SKM-1 treated with dmso at 0.1 percent for 144 hours (cell line): ENCODE measurements around the gene TFAP2E.
"Not testable (repeated sequence)": the region's sequence is repeated elsewhere in the genome, so short reads cannot be mapped to it uniquely, and the experiment has no call there.

ENCODE experiments used
- DNase-seq: peaks from one replicate; lab custom pipeline; 2025; ENCODE audit not compliant: unreplicated experiment; lab: John Stamatoyannopoulos, UW

The TFAP2E gene

GRCh38 chr1:35572296-35572695, 818 bp upstream of the TFAP2E start:
- DNase-seq: no peak

DNA sequence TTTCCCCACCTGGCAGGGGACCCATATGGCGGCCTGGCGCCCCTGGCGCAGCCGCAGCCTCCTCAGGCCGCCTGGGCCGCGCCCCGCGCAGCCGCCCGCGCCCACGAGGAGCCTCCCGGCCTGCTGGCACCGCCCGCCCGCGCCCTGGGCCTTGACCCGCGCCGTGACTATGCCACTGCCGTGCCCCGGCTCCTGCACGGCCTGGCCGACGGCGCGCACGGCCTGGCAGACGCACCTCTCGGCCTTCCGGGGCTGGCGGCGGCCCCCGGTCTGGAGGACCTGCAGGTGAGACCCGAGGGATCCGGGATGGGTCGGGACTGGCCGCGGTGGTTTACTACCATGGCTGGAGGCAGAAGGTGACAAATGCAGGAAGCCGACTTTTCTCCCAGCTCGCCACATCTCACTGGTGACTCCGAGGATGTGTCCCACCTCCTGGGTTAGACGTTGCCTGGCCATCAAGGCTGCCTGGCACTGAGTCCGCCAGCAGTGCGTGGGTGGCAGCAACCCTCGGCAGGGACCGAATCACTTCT, 1.1 kb downstream of the TFAP2E start:
- DNase-seq: no peak

- no peak for DNase-seq
These were observed 1.7 kb downstream of the TFAP2E start for GRCh38 chr1:35574655-35575415.

- no peak for DNase-seq
These were observed 2.4 kb downstream of the TFAP2E start for GRCh38 chr1:35575416-35575958.

DNA sequence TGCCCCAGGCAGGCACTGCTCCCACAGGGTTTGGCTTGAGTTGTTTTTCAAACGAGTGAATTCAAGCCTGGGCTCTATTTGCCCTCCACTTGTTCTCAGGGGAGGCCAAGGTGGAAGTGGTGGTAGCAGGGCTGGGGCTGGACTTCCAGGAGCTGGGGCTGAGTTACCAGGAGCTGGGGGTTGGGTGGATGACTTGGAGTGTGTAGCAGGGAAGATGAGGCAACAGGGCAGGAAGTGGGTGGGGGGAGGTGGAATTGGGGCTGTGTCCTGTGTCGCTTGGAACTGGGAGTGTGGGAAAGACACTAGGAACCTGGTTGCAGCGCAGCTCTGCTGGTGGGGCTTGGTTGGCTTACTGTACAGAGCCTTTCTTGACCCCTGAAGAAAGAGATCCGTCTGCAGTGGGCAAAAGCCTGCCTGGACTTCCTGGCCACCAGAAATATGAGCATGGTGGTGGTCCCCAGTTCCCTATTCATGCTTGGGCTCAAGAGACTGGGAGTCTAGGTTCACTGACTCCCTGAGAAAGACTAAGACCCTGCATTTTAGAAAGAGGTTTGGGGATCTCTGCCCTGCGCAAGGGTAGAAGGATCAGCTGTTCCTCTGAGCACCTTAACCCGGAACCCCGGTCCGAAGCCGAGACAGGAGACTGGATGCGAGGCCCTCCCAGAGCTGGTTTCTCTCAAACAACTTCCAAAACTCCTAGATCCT, 3.1 kb downstream of the TFAP2E start:
- peak; percentile 65 for DNase-seq

- not testable (repeated sequence) for DNase-seq
These were observed 3.6 kb downstream of the TFAP2E start for GRCh38 chr1:35576766-35577070.

- DNase-seq: peak; percentile 75
These were observed 4.2 kb downstream of the TFAP2E start for GRCh38 chr1:35577071-35577998.

- no peak for DNase-seq
These were observed 7.9 kb downstream of the TFAP2E start for GRCh38 chr1:35580949-35581388.

DNA sequence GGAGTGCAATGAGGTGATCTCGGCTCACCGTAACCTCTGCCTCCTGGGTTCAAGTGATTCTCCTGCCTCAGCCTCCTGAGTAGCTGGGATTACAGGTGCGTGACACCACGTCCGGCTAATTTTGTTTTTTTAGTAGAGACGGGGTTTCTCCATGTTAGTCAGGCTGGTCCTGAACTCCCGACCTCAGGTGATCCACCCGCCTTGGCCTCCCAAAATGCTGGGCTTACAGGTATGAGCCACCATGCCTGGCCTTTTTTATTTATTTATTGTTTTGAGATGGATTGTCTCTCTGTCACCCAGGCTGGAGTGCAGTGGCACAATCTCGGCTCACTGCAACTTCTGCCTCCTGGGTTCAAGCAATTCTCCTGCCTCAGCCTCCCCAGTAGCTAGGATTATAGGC, 8.5 kb downstream of the TFAP2E start:
- DNase-seq: not testable (repeated sequence)

DNA sequence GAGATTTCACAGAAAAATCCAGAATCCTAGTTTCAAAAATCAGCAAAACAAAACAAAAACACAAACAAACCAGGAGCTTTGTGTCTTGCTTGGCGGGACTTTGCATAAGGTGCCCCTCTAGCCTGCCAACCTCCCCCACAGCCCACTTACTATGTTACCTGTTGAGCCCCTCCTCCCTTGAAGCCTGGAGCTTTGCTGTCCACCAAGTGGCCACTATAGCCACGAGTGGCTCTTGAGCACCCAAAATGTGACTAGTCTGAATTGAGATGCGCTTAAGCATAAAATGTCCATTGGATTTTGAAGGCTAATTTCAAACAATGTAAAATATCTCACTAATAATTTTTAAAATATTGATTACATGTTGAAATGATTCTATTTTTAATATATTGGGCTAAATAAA, 12.2 kb downstream of the TFAP2E start:
- DNase-seq: no peak

GRCh38 chr1:35585805-35586204, 12.7 kb downstream of the TFAP2E start:
- not testable (repeated sequence) for DNase-seq

DNA sequence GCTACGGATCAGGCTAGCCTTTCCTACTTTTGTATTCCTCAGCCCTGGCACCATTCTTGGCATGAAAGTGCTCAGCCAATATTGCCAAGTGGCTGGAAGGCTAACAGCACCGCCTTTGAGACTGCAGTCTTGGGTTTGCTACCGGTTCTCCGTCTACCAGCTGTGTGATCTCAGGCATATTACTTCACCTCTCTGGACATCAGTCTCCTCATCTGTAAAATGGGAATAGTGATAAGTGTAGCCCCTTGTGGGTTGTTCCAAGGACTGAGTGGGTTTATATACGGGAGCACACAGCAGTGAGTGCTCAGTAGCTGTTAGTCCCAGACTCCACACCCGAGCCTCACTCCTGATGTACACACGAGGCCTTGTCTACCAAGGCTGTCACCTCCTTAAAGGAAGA, 13.7 kb downstream of the TFAP2E start:
- DNase-seq: no peak

DNA sequence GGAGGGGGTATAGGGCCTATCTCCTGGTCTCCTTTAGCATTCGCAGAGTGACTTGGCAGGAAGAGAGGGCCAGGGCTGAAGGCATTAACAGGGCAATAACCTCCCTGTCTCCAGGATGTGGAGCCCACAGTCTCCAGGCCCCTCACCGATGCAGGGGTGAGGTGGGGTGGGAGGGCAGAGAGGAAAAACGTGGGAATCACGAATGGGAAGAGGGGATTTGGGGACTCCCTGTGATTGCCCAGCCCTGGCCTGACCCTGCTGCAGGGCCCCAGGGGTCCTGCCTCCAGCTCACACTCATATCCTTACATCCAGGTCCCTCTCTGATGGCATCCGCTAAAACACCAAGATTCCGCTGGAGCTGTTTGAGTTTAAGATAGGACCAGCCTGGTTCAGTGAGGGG, 14.6 kb downstream of the TFAP2E start:
- no peak for DNase-seq

- DNase-seq: no peak
These were observed 15.2 kb downstream of the TFAP2E start for GRCh38 chr1:35588197-35588910.

DNA sequence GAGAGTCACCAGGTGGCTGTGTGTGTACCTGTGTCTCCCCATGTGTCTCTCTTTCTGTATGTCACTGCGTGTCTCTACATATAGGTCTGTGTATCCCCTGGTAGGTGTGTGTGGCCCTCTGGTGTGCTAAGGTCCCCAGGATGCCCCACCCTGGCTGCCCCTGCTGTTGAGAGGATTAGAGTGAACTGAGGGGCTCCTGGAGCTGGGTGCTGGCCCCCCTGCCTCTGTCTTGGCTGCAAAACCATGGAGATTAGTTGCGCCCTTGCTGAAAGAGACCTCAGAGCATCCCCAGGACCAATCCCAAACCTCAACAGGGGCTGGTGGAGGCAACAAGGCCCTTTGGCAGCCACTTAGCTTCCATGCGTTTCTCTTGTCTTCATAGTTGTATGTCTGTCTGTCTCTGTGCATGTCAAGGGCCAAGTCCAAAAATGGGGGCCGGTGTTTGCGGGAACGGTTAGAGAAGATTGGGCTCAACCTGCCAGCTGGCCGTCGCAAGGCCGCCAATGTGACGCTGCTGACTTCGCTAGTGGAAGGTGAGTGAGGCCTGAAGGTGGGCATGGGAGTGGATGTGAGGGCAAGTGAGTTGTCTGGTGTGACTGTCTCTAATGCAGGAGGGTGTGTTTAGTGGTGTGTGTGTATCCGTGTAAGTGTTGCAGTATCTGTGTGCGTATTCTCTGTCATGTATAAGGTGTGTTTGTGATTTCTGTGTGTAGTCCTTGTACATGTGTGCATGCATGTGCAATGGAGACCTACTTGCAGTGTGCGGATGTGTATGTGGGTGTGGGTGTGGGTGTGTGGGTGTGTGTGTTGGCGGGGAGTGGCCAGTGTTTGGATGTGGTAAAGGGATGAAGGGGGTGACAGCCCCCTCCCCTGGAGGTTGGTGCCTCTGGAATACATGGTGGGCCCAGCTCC, 16.7 kb downstream of the TFAP2E start:
- no peak for DNase-seq

DNA sequence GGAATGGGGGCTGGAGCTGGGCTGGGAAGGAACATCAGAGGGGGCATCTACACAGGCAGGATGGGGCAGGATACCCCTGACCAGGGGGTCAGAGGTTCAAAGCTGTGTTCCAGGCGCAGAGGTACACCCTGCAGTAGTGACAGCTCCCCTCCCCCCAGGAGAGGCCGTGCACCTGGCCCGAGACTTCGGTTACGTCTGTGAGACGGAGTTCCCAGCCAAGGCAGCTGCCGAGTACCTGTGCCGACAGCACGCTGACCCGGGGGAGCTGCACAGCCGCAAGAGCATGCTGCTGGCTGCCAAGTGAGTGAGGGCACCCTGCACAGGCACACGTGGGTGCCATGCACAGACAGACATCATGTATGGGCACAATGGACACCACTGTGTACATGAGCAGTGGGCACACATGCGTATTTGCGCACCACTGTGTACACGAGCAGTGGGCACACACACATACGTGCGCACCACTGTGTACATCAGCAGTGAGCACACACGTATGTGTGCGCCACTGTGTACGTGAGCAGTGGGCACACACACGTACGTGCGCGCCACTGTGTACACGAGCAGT, 17.4 kb downstream of the TFAP2E start:
- DNase-seq: no peak

- no peak for DNase-seq
These were observed 18.1 kb downstream of the TFAP2E start for GRCh38 chr1:35591211-35591610.

DNA sequence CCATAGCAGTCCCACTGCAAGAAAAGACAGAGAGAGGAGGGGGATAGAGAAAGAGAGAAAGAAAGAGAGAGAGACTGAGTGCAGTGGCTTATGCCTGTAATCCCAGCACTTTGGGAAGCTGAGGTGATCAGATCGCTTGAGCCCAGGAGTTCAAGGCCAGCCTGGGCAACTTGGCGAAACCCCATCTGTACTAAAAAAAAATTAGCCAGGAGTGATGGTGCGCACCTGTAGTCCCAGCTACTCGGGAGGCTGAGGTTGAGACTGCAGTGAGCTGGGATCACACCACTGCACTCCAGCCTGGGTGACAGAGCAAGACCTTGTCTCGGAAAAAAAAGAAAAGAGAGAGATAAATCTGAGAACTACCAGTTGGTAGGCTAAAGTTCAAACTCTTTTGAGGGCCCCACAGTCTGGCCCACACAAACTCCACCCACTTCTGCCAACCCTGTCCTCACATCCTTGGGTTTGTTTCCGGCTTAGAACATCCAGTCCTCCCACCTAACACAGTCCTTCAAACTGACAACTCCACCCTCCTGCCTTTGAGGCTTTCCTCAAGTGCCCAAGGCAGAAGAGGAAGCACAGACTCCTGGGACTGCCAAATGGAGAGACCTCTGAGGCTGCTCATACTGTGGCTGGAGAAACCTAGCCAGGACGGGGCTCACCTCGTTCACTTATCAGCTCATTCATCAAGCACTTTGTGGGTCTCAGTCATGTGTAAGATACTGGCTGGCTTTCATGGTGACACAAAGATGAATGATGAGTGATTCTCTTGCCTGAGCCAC, 20.1 kb downstream of the TFAP2E start:
- peak; percentile 35 for DNase-seq
